ENCODE data around the gene SCYL1.
"Not testable (repeated sequence)": the region's sequence is repeated elsewhere in the genome, so short reads cannot be mapped to it uniquely, and the experiment has no call there.

The SCYL1 gene

GRCh38 chr11:65562788-65563187, 37.9 kb downstream of the SCYL1 start:
- TF ChIP-seq CTCF (IDR thresholded peaks at IDR 0.05; ENCODE audit: low read depth, low read length): no peak
- no peak for DNase-seq (ENCODE audit: low read depth in 2 of 2)
- H3K4me3 ChIP-seq (replicated peaks in 1 of 2; ENCODE audit: low read depth in 2 of 2, low read length in 2 of 2): no peak overlapping the region

GRCh38 chr11:65563601-65564000, 38.7 kb downstream of the SCYL1 start:
- peak in 1 of 2 donors; percentile 66 for DNase-seq (ENCODE audit: low read depth in 2 of 2)
- no peak for TF ChIP-seq CTCF (IDR thresholded peaks at IDR 0.05; ENCODE audit: low read depth, low read length)
- H3K4me3 ChIP-seq (replicated peaks in 1 of 2; ENCODE audit: low read depth in 2 of 2, low read length in 2 of 2): no peak overlapping the region

- not testable (repeated sequence) for DNase-seq (ENCODE audit: low read depth in 2 of 2); H3K4me3 ChIP-seq (replicated peaks in 1 of 2; ENCODE audit: low read depth in 2 of 2, low read length in 2 of 2)
Observed at GRCh38 chr11:65564879-65565559, 40.1 kb downstream of the SCYL1 start.

- no peak for TF ChIP-seq CTCF (IDR thresholded peaks at IDR 0.05; ENCODE audit: low read depth, low read length)
- DNase-seq (ENCODE audit: low read depth in 2 of 2): peak; percentile 33 to 68
- H3K4me3 ChIP-seq (replicated peaks in 1 of 2; ENCODE audit: low read depth in 2 of 2, low read length in 2 of 2): no peak overlapping the region
Observed at GRCh38 chr11:65565624-65566453, 41.0 kb downstream of the SCYL1 start.

- TF ChIP-seq CTCF (IDR thresholded peaks at IDR 0.05; ENCODE audit: low read depth, low read length): no peak
- no peak for DNase-seq (ENCODE audit: low read depth in 2 of 2)
- peak overlapping the region; percentile 98 to 99 for H3K4me3 ChIP-seq (replicated peaks in 1 of 2; ENCODE audit: low read depth in 2 of 2, low read length in 2 of 2)
Observed at GRCh38 chr11:65569164-65569972, 44.5 kb downstream of the SCYL1 start.

GRCh38 chr11:65569973-65570918, 45.4 kb downstream of the SCYL1 start, which contains the start of gene ZNRD2:
TSS of gene ZNRD2 (plus strand) at chr11:65570477. CDS start at chr11:65570492, 15 bp downstream.
- H3K4me3 ChIP-seq (replicated peaks in 1 of 2; ENCODE audit: low read depth in 2 of 2, low read length in 2 of 2): peak within 1 kb of the TSS; percentile 98 to 99
- DNase-seq (ENCODE audit: low read depth in 2 of 2): peak; percentile 99
- TF ChIP-seq CTCF (IDR thresholded peaks at IDR 0.05; ENCODE audit: low read depth, low read length): peak; percentile 47
